HG02759 (cell line): Measurements from ENCODE around the gene ADIG.

Experiments used
- ATAC-seq: cut with Tn5 transposase; IDR thresholded peaks from one replicate; pipeline ENCODE4 v1.9.1; 2021; ENCODE audit warnings: mild to moderate bottlenecking, moderate library complexity; ENCODE audit not compliant: unreplicated experiment

The ADIG gene

DNA sequence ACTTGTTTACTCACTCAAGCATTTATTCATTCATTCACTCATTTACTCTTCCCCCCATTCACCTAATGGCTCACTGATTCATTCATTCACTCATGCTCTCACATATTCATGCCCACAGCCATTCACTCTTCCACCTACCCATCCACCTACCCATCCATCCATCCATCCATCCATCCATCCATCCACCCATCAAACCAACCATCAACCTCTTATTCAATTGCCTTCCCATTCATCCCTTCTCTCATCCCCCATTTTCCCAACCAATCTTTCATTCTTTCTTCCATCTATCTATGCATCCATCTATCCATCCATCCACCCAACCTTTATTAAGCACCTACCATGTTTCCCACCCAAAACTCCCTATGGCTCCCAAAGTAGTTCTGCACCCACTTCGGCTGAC lies 19.1 kb downstream of the ADIG start:
- ATAC-seq = no peak

DNA sequence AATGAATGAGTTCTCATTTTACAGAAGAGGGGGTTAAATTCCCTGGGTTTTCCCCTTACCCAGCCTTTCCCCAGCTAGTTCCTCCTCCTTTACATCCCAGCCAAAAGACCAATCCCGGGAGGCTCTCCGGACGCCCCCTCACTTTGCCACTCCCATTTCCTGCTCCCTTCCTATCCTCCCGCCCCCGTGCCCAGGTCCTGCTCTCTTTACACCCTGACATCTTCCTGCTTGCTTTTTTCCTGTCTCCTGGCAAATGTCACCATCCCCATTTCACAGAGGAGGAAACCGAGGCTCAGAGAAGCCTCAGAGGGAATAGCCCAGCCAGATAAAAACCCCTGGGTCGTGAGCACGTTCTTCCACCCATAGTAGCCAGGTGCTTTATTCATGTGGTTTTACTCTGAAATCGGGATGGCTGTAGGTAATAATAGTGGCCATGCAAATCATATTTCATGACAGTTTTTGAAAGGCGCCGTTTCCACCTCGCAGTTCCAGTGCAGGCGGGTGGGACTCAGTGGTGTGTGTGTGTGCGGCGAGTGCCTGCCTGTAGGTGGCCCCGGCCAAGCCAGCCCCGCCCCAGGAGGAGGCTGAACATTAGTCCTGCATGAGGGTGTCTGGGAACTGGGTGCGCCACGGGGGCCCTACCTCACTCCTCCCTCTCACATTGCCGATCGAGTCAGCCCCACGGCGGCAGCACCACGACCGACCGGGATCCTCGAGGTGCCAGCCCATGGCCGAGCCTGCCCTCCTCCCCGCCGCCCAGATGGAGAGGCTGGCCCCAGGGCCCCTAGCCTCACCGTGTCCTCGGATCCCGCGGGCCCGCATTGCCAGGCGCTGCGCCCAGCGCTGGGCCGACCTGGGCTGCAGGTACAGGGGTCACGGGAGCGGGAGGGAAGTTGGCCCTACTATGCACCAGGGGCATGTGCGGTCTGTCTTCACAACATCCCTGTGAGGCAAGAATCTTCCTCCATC lies 20.5 kb downstream of the ADIG start, which contains the start of gene ARHGAP40:
Gene ARHGAP40, plus strand, starts transcription at position 594 of the 969 bp plus-strand sequence.
- ATAC-seq = peak; percentile 67

DNA sequence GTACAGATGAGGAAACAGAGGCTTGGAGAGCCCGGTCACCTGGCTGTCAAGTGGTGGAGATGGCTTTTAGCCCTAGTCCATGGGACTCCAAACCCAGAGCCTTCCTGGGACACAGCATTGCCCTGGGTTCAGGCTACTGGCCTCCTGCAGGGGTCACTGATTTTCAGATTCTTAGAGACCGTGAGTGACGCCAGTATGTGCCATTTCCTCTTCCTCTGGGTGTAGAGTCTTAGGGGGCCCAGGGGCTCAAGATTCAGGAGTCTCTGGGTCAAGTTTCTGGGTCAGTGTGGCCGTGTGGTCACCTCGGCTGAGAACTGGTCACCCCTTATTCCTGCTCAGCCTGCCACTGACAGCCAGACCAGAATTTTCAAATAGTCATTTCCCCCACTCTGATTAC lies 21.2 kb downstream of the ADIG start:
- ATAC-seq = no peak

DNA sequence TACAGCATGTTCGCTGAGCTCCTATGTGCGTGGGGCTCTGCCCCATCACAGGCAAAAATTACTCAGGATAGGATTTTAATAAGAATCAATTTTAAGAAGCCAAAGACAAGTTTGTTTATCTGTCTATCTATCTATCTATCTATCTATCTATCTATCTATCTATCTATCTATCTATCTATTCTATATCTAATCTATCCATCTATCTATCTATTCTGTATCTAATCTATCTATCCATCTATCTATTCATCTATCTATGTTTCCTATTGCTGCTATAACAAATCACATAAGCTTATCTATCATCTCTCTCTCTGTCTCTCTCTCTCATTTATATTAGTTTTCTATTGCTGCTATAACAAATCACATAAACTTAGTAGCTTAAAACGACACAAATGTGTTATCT lies 22.3 kb downstream of the ADIG start:
- no peak for ATAC-seq

DNA sequence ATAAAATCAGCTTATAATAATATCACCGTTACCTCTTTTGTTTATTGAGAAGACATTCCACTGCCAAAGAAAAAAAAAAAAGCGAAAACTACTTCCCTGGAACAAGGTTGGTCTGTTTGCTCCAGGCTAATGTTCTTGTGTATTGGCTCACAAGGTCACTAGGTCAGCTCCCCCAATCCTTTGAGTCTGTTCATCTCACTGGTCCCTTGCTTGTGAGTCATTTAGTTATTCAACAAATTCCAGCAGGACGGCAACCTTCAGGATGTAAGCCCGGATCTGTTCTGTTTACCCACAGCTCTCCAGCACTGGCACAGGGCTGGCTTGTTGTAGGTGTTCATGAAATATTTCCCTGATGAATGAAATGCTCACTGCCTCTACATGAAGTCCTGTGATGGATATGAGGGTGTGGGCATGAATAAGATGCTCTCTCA lies 23.9 kb downstream of the ADIG start:
- no peak for ATAC-seq

DNA sequence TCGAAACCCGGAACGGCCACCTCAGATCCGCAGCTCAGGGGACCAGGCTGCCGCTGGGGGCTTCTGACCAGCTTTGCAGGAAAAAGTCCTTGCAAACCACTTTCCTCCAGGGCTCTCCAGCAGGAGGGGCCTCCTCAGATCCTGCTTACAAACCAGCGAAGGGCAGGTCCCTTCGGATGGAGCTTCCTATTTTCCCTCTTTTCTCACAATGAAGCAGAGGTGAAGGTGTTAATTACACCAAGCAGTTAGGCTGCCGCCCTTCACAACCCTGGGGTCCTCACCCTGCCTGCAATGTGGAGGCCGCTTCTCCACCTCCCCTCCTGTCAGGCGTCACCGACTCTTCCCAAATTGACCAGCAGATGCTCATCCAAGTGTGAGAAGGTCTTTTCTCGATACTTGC lies 26.4 kb downstream of the ADIG start:
- ATAC-seq = no peak

DNA sequence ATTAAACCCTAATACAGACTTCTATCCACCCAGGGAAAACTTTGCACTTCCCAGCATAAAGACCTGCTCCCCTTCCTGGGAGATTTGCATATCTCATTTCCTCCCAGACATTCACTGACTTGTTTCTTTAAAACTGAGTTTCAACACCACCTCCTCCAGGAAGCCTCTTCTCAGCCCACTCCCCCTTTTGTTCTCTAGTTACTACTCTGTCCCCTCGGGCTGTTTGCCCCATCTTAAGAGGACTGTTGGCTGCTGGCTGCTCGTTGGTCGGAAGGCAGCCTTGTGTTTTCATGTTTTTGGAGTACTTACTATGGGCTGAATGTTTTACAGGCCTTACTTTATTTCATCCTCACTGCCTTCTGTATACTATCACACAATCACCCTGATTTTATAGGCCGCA lies 27.2 kb downstream of the ADIG start:
- no peak for ATAC-seq

DNA sequence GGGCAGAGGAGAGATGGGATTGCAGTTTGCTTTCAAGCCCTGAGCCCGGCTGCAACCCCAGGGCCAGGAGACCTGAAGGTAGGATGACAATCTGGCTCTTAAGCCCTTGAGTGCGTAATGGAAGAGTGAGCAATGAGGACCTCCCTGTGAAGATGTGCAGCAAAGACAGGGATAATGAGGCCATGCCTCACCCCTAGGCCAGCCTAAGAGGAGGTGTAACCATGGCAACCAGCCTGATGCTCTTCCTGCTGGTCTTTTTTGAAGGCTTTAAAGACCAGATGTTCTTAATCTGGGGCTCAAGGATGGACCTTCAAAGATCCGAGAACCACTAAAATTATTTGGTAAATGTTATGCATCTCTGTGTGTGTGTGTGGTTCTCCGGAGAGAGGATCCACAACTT lies 28.8 kb downstream of the ADIG start:
- ATAC-seq = no peak

DNA sequence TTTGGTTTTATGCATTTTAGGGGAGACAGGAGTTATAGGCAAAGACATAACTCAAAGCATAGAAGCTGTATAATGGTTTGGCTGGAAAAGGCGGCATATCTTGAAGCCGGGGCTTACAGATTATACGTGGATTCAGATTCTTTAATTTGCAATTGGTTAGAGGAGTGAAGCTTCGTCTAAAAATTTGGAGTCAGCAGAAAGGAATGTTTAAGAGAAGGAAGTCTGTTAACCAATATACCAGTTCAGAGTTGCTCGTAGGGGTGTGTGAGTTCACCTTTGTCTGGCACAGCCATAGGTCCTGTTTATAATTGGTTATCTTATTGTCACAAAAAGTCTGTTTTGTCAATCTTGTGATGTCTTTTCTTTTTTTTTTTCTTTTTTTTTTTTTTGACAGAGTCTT lies 29.5 kb downstream of the ADIG start:
- ATAC-seq = no peak

DNA sequence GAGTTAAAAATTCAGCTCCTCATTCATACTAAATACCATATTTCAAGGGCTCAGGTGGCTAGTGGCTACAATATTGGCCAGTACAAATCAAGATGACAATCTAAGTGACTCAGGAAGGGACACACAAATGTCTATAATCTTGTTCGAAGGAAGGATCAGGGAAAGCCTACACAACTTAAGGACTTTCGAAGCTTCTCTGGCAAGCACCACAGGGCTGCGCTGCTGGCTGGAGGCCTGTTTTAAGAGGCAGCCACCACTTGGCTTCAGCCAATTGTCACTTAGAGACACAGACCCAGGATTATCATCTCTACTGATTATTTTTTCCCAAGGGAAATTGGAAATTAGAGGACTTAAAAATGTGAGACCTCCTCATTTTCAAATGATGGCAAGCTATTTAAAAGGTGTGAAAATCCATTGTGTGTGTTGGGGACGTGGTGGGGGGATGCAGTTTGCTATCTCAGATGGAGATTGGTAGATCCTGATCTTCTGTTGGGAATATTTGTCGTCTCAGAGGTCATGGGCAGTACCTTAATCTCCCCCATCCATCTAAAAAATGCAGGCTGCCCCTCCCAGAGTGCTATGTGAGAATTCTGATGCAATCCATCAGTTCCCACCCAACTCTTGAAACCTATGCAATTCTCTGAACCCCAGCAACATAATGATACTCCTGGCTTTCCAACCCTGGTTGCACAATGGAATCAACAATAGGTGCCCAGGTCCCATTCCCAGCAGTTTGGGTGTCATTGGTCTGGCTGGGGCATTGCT lies 31.9 kb downstream of the ADIG start:
- no peak for ATAC-seq

DNA sequence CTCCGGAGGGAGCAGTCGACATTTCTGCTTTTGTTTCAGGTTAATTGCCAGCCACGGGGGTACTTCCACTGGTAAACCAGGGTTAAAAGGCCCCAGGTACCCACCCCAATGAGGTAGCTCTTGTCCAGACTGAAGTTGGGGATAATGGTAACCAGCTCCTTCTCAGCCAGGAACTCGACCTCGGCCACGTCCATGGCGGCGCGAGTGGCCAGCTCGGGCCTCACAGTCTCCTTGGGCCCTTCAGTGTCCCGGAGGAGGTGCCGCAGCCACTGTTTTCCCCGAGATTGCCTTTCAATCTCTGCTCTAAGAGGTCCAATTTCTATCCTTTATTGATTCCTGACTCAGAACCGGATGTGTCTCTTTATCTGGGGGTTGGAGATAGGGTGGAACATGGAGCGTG lies 34.3 kb downstream of the ADIG start:
- no peak for ATAC-seq

DNA sequence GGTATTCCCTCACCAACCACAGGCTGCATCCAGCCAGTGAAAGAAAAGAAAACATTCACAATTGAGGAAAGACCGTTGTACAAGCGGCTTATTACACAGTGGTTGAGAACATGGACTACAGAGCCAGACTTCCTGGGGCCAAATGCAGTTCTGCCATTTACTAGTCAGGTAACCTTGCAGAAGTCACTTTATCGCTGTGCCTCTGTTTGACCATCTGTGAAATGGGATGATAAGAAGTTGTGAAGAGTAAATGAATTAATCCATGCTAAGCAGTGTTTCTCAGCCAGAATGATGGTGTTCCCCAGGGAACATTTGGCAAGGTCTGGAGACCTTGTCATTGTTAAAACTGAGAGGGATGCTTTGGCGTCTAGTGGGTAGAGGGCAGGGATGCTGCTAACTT lies 35.5 kb downstream of the ADIG start:
- no peak for ATAC-seq

DNA sequence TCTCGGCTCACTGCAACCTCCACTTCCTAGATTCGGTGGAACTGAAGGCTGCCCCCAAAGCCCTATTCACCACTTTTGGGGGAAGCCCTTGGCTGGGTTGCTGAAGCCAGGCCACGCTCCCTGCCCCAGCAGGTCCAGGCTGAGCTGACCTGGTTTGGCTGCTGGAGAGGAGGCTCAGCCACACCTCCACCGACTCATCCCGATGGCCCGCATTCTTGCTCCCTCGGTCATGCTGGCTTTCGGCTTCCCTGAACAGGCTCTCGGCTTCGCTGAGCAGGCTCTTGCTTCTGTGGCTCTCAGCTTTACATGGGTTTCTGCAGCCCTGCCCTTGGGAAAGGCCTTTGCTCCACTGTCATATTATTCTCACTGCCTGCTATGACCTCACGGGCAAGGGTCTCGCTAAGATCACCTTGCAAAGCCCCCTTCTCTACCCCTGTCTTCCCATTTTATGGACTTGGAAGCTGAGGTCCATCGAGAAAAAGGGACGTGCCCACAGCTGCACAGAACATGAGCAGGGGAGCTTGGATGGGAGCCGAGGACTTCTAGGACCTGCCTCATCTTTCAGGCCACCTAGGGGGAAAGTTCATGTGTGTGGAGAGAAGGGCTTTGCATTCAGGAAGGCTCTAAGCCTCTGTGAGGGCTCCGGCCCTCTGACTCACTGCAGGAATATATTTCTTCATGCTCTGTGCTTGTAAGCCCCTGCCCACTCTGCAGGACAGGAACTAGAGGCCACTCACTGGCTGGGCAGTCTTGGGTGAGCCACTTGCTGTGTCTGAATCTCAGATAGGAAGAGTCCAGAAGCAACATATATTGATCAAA lies 36.2 kb downstream of the ADIG start:
- ATAC-seq = no peak

DNA sequence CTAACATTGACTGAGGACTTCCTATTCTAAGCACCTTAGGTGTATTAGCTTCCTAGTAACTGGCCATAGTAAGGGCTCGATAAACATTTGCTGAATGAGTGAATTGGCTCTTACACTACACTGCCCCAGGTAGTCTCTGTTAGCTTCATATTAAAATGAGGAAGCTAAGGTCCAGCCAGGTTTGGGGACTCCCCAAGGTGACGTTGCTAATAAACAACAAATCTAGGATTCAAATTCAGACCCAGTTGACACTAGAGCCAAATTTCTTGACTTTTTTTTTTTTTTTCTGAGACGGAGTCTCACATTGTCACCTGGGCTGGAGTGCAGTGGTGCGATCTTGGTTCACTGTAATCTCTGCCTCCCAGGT lies 36.8 kb downstream of the ADIG start:
- no peak for ATAC-seq

DNA sequence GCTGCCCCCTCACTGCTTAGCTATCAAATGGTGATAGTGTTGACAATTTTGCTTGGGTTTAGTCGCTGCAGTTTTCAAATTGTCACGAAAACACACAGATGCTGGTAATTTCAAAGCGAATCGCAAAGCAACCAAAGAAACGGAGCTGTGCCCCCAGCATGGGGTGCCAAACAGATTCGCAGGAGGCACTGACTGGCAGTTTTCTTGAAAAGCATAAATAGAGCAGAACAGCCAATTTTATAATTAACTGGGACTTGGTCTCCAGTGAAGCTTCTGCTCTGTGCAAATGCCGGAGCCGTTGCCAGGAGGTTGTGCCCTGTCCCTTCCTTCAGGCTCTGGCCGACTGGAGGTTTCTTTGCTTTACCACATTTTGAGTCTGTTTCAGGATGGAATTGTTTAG lies 39.4 kb downstream of the ADIG start:
- ATAC-seq = no peak

DNA sequence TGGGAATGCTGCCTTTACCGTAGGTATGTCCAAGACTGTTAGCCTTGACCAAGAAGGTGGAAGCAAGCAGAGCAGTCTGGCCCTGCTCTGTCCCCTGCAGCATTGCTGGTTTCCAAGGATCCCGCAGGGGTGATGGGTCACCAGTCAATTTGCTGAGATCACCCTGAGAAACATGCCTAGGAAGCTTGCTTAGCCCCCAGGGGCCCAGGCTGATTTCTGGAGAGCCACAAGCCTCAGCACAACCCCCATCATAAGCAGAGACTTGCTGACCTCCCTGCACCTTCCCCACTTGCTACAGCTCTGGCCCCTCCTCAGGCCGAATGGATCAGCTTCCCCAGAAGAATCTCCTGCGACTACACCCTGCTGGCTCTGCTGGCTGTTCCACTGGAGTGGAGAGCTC lies 42.1 kb downstream of the ADIG start:
- no peak for ATAC-seq

DNA sequence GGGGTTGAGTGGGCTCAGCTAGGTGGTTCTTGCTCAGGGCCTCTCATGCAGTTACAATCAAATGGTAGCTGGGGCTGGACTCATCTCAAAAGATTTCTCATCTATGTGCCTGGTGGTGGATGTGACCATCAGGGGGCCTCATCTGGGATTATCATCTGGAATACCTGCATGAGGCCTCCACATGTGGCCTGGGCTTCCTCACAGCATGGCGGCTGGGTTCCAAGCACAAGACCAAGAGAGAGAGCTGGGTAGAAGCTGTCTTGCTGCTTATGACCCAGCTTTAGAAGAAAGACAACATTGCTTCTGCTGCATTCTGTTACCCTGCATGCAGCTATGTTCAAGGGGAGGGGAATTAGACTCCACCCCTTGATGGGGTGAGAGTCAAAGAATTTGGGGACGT lies 43.1 kb downstream of the ADIG start:
- no peak for ATAC-seq

DNA sequence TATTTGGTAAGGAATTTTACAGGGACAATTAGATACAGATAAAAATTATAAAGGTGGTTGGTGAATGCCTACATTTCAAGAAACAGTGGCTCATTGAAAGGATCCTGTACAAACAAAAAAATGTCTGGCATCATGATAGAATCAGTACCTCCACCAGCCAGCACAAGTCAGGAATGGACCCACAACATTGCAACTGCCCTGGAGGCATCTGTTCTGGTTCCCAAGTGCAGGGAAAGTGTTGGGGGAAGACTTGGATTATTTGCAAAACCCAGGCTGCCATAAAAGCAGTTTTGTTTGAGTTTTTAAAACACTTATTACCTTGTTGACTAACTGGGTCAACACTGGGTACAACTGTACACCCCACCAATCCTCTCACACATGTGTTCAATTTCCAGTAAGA lies 44.9 kb downstream of the ADIG start:
- no peak for ATAC-seq

DNA sequence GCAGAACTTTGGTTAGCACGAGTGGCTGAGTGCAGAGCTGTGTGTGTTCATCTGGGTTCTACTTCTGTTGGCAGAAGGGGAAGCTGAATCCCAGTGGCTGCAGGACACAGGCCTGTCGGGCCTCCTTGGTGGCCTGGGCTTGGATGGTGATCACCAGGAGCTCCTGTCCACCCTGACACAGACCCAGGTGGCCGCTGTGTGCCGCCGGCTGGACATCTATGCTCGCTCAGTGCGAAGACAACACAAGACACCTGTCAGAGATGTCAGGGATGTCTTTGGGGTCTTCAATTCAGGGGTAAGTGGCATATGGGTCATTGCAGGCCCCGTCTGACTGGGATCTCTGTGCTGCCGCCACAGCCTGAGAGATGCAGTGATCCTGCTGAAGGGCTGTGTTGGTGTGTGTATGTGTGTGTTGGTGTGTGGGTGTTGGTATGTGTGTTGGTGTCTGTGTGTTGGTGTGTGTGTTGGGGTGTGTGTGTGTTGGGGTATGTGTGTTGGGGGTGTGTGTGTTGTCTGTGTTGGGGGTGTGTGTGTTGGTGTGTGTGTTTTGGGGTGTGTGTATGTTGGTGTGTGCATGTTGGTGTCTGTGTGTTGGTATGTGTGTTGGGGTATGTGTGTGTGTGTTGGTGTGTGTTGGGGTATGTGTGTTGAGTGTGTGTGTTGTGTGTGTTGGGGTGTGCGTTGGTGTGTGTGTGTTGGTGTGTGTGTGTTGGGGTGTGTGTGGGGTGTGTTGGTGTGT lies 46.1 kb downstream of the ADIG start:
- ATAC-seq = no peak
